Kasumi-1 (cell line): ENCODE measurements around the gene TUBGCP6.

ENCODE experiments used
- DNase-seq, 2 experiments: peaks; one replicate each; lab custom pipeline; 2025; lab: John Stamatoyannopoulos, UW

Gene TUBGCP6

GRCh38 chr22:50182176-50183081 is 62.4 kb downstream of the TUBGCP6 start:
- DNase-seq: no peak

DNA sequence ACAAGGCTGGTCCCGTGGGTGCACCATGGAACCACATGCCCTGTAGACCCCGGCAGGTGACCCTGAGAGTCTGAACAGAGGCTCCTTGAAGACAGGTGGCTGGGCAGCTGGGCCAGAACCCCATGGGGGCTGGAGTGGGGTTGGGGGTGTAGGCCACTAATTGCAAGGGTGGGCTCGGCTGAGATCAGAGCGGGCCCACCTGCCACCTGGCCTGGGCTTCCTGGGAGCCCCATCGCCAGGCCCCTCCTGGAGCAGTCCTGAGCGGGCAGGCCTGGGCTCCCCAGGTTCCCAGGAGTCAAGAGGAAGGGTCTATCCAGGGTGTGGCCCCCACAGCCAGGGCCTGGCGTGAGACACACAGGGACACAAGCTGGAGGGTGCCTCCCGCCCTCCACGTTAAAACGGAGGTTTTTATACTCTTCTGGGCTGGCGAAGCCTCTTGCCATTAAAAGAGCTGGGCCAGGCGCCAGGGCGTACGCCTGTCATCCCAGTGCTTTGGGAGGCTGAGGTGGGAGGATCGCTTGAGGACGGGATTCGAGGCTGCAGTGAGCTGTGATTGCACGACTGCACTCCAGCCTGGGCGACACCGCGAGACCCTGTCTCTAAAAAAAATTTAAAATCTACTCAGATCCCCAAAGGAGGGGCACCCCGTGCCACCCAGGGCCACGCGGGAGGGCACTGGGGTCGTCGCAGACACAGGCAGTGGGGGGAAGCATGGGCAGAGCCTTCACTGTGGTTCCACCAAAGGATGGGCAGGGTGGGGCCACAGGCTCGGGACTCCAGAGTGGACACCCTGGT is 63.9 kb downstream of the TUBGCP6 start:
- DNase-seq: no peak

- DNase-seq: no peak
Observed at GRCh38 chr22:50179937-50180726, 64.7 kb downstream of the TUBGCP6 start.

DNA sequence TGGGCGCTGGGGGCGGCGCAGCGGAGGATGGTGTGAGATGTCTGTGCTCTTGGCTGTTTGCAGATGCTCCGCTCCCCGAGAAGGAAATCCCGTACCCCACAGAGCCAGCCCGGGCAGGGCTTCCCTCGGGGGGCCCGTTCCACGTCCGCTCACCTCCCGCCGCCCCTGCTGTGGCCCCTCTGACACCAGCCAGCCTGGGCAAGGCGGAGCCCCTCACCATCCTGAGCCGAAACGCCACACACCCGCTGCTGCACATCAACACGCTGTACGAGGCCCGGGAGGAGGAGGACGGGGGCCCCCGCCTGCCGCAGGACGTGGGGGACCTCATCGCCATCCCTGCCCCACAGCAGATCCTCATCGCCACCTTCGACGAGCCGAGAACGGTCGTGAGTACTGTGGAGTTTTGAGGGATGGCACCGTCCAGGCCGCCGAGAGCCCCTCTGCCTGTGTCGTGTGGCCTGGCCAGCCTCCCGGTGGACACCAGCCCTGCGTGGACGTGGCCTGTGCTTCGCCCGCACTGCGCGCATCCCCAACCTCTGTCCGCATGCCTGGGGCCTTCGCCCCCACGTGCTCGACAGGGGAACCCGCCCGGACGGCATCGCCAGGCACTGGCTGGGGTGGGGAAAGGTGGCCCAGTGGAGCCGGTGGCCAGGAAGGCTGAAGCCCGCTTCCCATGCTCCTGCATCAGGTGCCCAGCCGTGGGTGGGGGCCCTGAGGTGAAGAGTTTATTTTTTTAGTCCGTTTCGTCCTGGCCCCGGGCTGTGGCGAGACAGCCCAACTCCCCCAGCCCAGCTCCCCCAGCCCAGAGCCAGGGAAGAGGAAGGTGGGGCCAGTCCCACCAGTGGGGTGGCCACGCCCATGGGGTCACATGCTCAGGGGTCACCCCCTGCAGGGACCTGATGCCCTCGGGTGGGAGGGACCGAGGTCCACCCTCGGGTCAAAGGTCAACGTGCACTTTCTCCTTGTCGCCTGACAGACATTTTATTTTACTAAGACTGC is 65.7 kb downstream of the TUBGCP6 start:
- no peak for DNase-seq

DNA sequence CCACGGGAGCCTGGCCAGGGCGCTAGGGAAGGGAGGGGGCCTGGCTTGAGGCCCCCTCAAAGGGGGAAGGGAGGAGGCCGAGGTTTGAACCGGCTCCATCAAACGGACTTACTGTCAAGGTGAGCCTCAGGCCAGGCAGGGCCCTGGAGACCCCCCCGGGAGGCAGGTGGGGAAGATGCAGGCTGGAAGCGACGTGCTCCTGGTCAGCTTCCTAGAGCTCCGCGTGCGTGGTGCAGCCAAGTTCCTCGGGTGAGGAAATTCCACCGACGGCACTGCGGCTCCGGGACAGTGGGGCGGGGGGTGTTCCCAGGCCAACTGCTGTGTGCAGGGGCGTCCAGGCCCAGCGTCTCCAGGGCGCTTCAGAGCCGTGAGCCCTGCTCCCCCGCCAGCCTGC is 66.4 kb downstream of the TUBGCP6 start:
- no peak for DNase-seq

DNA sequence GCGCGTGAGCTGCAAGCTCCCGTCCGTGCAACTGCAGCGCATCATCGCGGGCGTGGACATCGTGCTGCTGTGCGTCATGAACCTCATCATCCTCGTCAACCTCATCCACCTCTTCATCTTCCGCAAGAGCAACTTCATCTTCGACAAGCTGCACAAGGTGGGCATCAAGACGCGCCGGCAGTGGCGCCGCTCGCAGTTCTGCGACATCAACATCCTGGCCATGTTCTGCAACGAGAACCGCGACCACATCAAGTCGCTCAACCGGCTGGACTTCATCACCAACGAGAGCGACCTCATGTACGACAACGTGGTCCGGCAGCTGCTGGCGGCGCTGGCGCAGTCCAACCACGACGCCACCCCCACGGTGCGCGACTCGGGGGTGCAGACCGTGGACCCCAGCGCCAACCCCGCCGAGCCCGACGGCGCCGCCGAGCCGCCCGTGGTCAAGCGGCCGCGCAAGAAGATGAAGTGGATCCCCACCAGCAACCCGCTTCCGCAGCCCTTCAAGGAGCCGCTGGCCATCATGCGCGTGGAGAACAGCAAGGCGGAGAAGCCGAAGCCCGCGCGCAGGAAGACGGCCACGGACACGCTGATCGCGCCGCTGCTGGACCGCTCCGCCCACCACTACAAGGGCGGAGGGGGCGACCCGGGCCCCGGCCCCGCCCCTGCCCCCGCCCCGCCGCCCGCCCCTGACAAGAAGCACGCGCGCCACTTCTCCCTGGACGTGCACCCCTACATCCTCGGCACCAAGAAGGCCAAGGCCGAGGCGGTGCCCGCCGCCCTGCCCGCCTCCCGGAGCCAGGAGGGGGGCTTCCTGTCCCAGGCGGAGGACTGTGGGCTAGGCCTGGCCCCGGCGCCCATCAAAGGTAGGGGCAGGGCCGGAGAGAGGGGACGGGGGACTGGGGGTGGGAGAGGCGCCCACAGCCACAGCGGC is 67.0 kb downstream of the TUBGCP6 start:
- DNase-seq: no peak

- DNase-seq: no peak
Observed at GRCh38 chr22:50176850-50177536, 67.8 kb downstream of the TUBGCP6 start.

GRCh38 chr22:50175921-50176849 is 68.6 kb downstream of the TUBGCP6 start:
- no peak for DNase-seq

- no peak for DNase-seq
Observed at GRCh38 chr22:50175191-50175461, 69.7 kb downstream of the TUBGCP6 start.

DNA sequence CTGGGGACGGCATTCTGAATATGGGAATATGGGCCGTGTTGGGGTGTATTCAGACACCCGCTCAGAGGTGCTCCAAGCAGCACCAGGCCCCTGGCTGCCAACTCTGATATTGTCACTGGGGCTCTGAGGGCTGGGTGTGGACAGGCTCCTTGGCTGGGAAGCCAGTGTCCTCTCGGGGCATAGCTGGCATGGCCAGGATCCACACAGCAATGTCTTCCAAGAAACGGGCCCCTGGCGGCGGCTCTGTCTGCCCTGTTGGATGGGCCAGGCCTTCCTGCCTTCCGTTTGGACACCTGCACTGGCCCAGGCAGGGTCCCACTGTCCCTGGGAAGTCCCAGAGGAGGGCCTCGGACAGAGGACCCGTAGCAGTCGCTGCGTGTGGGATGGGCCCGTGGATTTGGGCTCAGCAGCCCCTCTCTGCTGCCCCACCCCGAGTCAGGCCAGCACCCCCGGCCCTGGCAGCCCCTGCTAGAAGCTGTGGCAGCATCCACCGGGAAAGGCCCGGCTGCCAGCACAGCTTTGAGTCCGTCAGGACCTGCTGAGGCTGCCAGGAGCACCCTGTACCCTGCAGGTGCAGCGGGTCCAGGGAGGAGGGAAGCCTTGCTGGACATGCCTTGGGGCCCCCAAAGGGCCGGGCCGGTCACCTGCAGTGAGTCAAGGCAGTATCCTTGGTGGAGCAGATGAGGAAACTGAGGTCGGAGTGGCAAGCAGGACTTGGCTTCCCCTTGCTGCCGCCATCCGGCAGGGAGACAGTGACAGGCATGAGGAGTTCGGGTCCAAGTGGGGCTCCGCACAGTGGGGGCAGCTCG is 70.2 kb downstream of the TUBGCP6 start:
- DNase-seq: no peak

GRCh38 chr22:50173983-50174355 is 70.9 kb downstream of the TUBGCP6 start:
- no peak for DNase-seq

GRCh38 chr22:50173311-50173982 is 71.4 kb downstream of the TUBGCP6 start:
- peak; percentile 44 to 68 for DNase-seq

GRCh38 chr22:50171965-50172421 is 72.8 kb downstream of the TUBGCP6 start:
- no peak for DNase-seq

DNA sequence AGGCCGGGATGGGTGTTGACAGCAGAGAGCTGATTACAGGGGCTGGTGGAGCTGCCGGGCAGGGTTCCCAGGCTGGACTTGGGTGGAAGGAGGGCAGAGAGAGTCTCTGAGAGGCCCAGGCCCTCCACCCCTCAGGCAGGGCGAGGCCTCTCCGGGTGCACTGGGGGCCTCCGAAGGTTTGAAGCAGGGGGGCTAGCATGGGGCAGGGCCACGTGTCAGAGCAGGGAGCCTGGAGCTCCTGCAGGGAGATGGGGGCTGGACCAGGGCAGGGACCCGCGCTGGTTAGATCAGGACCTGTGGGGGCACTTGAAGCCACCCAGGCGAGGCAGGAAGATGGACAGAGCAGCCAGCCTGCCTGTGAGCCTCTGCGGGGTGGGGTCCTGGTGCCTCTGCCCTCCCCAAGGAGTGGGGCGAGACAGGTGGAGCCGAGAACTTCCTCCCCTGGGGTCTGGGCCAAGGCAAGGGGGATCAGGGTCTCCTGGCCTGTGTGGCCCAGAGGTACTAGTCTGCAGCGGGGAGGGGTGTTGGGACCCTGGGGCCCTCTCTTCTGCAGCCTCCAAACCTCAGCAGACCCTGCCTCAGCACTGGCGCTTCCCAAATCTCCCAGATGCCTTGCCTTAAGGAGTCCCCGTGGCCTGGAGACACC is 73.4 kb downstream of the TUBGCP6 start:
- no peak for DNase-seq

- no peak for DNase-seq
Observed at GRCh38 chr22:50170453-50171318, 74.1 kb downstream of the TUBGCP6 start, which contains the start of gene PANX2. Gene PANX2 (plus strand): TSS chr22:50170731. CDS start chr22:50170731, 0 bp downstream.
